Hypothalamus (tissue), 51 donors: ENCODE measurements around the gene GET3.
"Not testable (repeated sequence)": the region's sequence is repeated elsewhere in the genome, so short reads cannot be mapped to it uniquely, and the experiment has no call there.

ENCODE experiments used
- DNase-seq, 51 donors: peaks; one replicate each; lab custom pipeline; 2025; lab: John Stamatoyannopoulos, UW

Gene GET3

DNA sequence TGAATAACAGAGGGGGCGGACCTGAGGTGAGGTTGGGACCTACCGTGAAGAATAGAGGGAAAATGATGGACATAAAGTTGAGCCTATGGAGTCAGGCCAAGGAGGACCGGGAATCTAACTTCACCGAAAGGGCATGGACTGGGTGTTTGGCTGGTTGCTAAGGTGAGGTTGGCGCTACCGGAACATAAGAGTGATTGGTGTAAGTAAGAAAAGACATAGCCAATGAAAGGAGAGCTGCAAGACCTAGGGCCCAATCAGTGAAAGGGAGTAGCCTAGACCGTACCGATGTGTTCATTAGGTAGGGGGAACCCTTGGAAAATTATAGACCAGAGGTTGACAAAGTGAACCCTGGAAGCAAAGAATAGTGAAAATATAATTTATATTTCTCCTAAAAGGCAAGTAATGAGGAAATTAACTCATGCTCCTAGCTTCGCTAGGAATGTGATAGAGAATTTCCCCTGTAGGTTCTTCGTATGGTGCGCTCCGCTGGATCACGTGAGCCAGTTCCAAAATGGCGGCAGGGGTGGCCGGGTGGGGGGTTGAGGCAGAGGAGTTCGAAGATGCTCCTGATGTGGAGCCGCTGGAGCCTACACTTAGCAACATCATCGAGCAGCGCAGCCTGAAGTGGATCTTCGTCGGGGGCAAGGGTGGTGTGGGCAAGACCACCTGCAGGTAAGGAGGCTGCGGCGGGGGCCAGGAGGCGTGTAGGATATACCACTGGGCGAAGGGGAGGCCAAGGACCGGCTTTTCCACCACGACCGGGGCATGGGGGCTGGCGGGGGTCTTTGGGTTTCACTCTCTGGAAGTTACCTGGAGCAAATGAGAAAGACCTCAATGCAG is at the start of gene GET3:
TSS of gene GET3 (plus strand) at position 503 of the 840 bp plus-strand sequence. CDS start at position 512, 9 bp downstream.
- peak in 50 of 51 donors; percentile 31 to 96 (median 84) for DNase-seq

DNA sequence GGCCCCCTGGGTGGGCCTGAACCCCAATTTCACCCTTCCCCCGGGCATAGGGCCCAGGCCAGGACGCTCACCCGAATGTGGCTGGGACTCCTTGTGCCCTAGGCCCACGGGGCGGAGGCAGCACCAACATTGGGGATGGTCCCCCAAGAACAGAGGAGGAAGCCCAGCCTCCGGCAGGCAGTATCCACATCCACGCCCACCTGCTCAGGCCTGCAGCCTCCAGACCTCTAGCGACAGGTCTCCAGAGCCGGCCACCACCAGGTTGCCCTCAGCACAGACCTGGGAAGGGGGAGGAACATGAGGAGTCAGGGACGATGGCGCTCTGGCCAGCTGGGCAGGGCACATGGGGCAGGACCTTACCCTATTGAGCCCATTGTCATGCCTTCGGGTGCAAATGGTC is 48.3 kb upstream of the GET3 start:
- no peak for DNase-seq

DNA sequence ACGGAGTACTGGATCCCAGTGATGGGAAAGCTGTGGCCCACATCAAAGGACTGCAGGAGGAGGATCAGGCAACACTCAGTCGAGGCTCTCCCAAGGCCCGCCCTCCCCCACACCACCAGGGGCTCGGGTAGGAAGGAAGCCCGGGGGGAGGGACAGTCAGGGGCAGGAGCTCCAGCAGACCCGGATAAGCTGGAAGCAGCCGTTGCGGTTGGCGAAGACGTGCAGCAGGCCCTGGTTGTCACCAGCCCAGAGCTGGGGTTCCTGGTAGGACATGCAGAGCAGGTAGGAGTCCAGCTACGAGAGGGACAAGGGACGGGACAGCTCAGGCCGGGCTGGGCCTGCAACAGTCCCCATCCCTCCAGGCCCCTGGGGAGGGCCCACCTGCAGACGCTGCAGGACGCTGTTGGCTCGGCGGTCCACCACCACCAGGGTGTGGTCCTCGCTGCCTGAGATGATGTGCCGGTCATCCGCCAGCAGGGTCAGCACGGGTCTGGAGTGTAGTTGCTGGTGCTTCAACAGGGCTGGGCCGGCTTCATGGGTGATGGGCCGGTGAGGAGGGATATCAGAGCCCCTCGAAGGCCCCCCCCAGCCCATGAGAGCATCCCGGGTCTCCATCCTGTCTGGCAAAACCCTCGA is 47.6 kb upstream of the GET3 start:
- no peak for DNase-seq

DNA sequence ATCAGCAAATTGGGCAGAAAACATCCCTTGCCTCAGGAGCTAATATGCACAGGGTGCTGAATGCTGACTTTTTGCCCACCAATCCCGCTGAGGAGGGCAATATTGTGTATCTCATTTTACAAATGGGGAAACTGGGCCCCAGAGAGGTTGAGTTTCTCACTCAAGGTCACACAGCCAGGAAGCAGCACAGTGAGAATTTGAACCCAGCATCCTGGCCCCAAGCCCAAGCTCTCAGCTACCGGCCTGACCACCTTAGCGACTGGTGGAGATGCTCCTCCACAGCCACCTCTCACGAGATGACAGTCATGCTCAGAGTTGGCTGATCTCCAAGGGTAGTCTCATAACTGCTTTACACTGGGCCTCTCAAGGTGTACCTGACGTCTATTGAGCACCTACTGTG is 44.3 kb upstream of the GET3 start:
- DNase-seq = no peak

GRCh38 chr19:12694641-12695040 is 42.7 kb upstream of the GET3 start:
- DNase-seq = no peak

GRCh38 chr19:12695096-12695495 is 42.2 kb upstream of the GET3 start:
- DNase-seq = no peak

GRCh38 chr19:12695514-12695913 is 41.8 kb upstream of the GET3 start:
- no peak for DNase-seq

DNA sequence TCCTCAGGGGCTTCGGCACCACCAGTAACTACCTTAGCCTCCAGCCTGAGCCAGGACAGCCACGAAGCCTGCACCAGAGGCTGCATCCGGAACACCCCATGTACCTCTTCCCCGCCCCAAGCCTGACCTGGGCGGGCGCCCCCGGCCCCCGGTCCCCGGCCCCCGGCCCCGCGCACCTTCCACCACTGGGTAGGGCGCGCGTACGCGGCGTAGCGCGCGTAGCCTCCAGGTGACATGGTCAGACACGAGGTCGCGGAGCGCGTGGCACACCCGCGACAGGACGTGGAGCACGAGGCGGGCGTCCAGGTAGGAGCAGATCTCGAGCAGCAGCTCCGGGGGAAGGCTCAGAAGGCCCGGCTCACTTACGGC is 41.3 kb upstream of the GET3 start:
- no peak for DNase-seq

- peak; percentile 41 to 99 (median 92) for DNase-seq
Observed at GRCh38 chr19:12696366-12697335, 40.6 kb upstream of the GET3 start, which contains the start of gene FBXW9. FBXW9 (minus strand) TSS chr19:12696631; CDS start chr19:12696581, 50 bp downstream.

DNA sequence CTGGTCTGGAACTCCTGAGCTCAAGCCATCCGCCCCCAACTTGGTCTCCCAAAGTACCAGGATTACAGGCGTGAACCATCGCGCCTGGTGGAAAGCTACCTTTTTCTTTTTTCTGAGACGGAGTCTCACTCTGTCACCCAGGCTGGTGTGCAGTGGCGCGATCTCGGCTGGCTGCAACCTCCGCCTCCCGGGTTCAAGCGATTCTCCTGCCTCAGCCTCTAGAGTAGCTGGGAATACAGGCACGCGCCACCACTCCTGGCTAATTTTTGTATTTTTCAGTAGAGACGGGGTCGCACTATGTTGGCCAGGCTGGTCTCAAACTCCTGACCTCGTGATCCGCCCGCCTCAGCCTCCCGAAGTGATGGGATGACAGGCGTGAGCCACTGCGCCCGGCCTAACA is 39.9 kb upstream of the GET3 start:
- not testable (repeated sequence) for DNase-seq

DNA sequence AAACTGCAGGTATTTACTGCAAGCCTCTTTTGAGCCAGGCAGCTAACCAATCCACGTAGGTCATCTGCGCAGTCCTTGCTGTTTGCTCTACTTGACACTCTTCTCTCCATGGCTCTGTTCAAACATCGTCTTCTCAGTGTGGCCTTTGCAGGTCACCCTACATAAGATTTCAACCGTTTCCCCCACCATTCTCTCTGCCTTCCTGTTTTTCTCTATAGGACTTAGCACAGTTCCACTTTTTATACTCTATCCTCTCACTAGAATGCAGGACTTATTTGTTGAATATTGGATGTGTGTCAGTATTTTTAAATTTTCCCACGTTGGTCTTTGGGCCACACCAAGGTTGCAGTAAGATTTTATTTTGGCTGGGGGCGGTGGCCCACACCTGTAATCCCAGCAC is 39.2 kb upstream of the GET3 start:
- DNase-seq = no peak

DNA sequence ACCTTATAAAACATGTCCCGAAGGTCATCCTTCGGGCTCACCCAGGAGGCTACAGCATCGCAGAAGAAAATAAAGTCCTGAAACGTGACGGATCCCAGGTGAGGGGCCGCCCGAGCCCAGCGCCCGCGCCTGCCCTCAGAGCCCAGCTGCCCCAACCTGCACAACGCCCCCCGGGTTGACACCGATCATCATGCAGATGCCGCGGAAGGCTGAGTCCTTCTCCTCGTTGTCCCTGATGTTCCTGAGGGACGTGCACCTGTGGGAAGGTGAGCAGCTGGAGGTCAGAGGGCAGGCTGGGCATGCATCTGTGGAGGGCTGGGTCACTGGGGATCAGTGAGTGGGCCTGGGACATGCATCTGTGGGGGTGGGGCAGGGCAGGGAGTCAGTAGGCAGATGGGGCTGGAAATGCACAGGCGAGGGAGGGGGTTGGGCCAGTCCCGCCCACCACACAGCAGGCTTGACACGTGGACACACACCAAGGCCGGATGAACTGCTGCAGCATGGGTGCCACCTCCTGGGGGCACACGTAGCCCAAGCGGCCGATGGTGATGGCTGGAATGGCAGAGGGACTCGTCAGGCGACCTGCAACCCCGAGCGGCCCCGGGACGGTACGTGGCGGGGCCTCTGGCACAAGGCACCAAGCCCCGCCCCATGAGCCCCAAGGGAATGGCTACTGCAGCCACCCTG is 35.6 kb upstream of the GET3 start:
- no peak for DNase-seq

GRCh38 chr19:12703046-12703445 is 34.3 kb upstream of the GET3 start:
- peak in 2 of 51 donors; percentile 1 to 5 for DNase-seq

GRCh38 chr19:12705169-12705568 is 32.1 kb upstream of the GET3 start:
- no peak for DNase-seq

GRCh38 chr19:12705654-12706331 is 31.5 kb upstream of the GET3 start:
- DNase-seq = no peak

GRCh38 chr19:12706332-12706718 is 31.0 kb upstream of the GET3 start:
- DNase-seq = no peak

GRCh38 chr19:12708641-12709040 is 28.7 kb upstream of the GET3 start:
- no peak for DNase-seq

DNA sequence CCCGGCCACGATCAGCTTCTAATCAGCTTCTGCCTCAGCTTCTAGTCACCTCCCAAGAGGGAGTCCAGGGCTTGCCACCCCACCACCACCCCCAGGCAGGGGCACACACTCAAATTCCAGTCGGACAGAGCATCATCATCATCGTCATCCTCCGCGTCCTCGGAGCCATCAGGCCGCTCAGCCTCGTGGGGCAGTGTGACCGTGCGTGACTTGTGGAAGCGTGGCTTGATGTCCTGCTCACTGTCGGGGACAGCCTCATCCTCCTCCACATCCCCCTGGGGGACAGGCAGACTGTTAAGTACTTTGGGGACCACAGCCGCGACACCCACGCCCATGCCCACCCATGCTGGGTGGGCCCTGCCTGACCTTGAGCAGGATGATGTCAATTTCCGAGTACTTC is 26.1 kb upstream of the GET3 start:
- DNase-seq = no peak

DNA sequence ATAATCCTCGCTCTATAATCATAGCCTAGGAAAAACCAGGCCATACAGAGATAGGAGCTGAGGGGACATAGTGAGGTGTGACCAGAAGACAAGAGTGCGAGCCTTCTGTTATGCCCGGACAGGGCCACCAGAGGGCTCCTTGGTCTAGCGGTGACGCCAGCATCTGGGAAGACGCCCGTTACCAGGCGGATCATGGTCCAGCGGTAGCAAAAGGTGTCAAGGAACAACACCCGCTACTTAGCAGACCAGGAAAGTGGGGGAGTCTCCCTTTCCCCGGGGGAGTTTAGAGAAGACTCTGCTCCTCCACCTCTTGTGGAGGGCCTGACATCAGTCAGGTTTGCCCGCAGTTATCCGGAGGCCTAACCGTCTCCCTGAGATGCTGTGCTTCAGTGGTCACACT is 25.2 kb upstream of the GET3 start:
- DNase-seq = peak in 1 of 51 donors; percentile 53

DNA sequence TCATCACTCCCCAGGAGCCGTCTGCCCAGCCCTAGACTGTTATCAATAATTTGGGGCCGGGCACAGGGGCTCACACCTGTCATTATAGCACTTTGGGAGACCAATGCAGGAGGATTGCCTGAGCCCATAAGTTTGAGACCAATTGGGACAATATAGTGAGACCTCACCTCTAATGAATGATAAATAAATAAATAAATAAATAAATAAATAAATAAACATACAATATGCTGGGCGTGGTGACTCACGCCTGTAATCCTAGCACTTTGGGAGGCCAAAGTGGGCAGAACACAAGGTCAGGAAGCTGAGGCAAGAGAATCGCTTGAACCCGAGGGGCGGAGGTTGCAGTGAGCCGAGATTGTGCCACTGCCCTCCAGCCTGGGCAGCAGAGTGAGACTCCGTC is 24.0 kb upstream of the GET3 start:
- DNase-seq = not testable (repeated sequence)
